ENCODE measurements around the gene KCTD15. TPM values are rescaled to one million over a fixed set of nuclear protein-coding genes. Genes with fewer than 3 reads are reported as not detected.

The KCTD15 gene
- total and polyA plus RNA-seq, 2 donors (not counting 3 experiments of a cell fraction or from before 2014, with no cell fraction given): 49.5 to 51.8 TPM

GRCh38 chr19:33863436-33863835 is 66.8 kb downstream of the KCTD15 start:
- no peak for FAIRE-seq
- no TSS peak for BruUV-seq (replicated peaks)
- Histone ChIP-seq H3K9me1 (replicated peaks; ENCODE audit: control insufficient read depth, extremely low read depth, insufficient read depth, low read length) (no peaks in the 10 kb centered on the region), H3K4me3 (replicated peaks in 1 of 3; ENCODE audit: insufficient read depth in 1 of 3, low read depth in 1 of 3, low read length in 3 of 3) (no peak overlapping the region), H3K4me2 (ENCODE audit: insufficient read depth, low read length) (no peak overlapping the region), H3K9me3 (replicated peaks; ENCODE audit: control insufficient read depth, insufficient read depth, low read length) (no peaks in the 10 kb centered on the region), H3K36me3 (ENCODE audit: control insufficient read depth in 2 of 2, extremely low read depth in 1 of 2, insufficient read depth in 2 of 2, low read length in 2 of 2) (no peaks in the 10 kb centered on the region), H3K79me2 (ENCODE audit: control insufficient read depth, insufficient read depth, low read length) (no peaks in the 10 kb centered on the region), H3K27me3 (ENCODE audit: control insufficient read depth in 2 of 2, insufficient read depth in 2 of 2, low read length in 2 of 2) (peaks cover 0 to 2% of the 10 kb centered on the region in 2 experiments), H3K9ac (replicated peaks; ENCODE audit: extremely low read depth, insufficient read depth, low read length) (no peak overlapping the region), H4K20me1 (replicated peaks; ENCODE audit: control insufficient read depth, extremely low read depth, insufficient read depth, low read length) (no peaks in the 10 kb centered on the region), H2AFZ (ENCODE audit: low read depth, low read length) (no peak overlapping the region), H3K4me1 (ENCODE audit: control insufficient read depth, extremely low read depth, insufficient read depth, low read length) (peaks cover 4% of the 10 kb centered on the region), H3K27ac (ENCODE audit: insufficient read depth, low read depth, low read length) (no peak overlapping the region)
- ChIA-PET CTCF (interaction anchor here (0.5 kb wide), 1 partner anchor 30 kb away, joined by 3 read pairs; no protein-coding TSS in a partner anchor), POLR2A (no interaction called here)
- DNase-seq (ENCODE audit: low read depth, low spot score): no peak
- dilution Hi-C loops (cut with MboI; ENCODE audit: extremely low pct_ligation_motif_present, low sequenced_read_pairs): no loop called here
- intact Hi-C loops (cut with micrococcal nuclease): no loop called here
- TF ChIP-seq MYC (IDR thresholded peaks at IDR 0.05; ENCODE audit: low read depth, low read length) (no peak), CTCF (IDR thresholded peaks at IDR 0.05; ENCODE audit: extremely low read depth in 1 of 2, insufficient read depth in 1 of 2, low read depth in 1 of 2, low read length in 2 of 2) (no peak), EZH2 (IDR thresholded peaks at IDR 0.05; ENCODE audit: borderline replicate concordance, low read depth, low read length, severe bottlenecking) (no peak), JUN (IDR thresholded peaks at IDR 0.05; ENCODE audit: borderline replicate concordance, insufficient read depth, insufficient read length, low read depth) (no peak), POLR2A (IDR thresholded peaks at IDR 0.05; ENCODE audit: low read depth, low read length) (no peak), GATA2 (IDR thresholded peaks at IDR 0.05; ENCODE audit: insufficient read depth, insufficient read length, low read depth, low read length) (no peak), MAX (IDR thresholded peaks at IDR 0.05; ENCODE audit: insufficient read depth, insufficient read length) (no peak), POLR2AphosphoS5 (IDR thresholded peaks at IDR 0.05; ENCODE audit: insufficient read depth, low read depth, low read length) (no peak), FOS (IDR thresholded peaks at IDR 0.05; ENCODE audit: borderline replicate concordance, insufficient read depth, low read length) (no peak)
